Tibial nerve (tissue), 4 donors: ENCODE data around the gene DCTN1. TPM values are rescaled to one million over a fixed set of nuclear protein-coding genes. Genes with fewer than 3 reads are reported as not detected.

ENCODE experiments used
- DNase-seq, 2 donors: peaks; one replicate each; pipeline ENCODE4 v3.0.0-alpha.2; 2019; ENCODE audit warnings: low spot score in 2 of 2
- H3K27ac ChIP-seq, 4 donors: fragments of 200-600 bp; sonication (generic) in 3 of 4; one replicate each; pipeline ENCODE4 v1.5.1; 2017 to 2019; ENCODE audit warnings: mild to moderate bottlenecking in 1 of 4
- H3K27me3 ChIP-seq, 2 donors: fragments of 200-600 bp; sonication (generic) in 1 of 2; one replicate each; pipeline versions ENCODE4 v1.5.1 to v1.6.0; 2017 to 2019
- H3K36me3 ChIP-seq, 3 donors: fragments of 200-600 bp; sonication (generic); one replicate each; pipeline ENCODE4 v1.5.1; 2018 to 2019
- H3K4me1 ChIP-seq, 4 donors: fragments of 200-600 bp; sonication (generic) in 3 of 4; one replicate each; pipeline ENCODE4 v1.5.1; 2017 to 2019
- H3K4me3 ChIP-seq, 4 donors: fragments of 200-600 bp; sonication (generic) in 3 of 4; one replicate each; pipeline ENCODE4 v1.5.1; 2017 to 2019; ENCODE audit warnings: mild to moderate bottlenecking in 1 of 4, moderate library complexity in 1 of 4
- H3K9me3 ChIP-seq, 4 donors: fragments of 200-600 bp; sonication (generic) in 3 of 4; one replicate each; pipeline ENCODE4 v1.5.1; 2017 to 2019
- CTCF ChIP-seq, 5 experiments: fragments of 200-600 bp in 3 of 5; fragments of 450-650 bp in 2 of 5; sonication (generic) in 3 of 5; IDR thresholded peaks; one replicate each; pipeline ENCODE4 v1.5.1; 2016 to 2019; ENCODE audit warnings: antibody characterized with exemption in 5 of 5, mild to moderate bottlenecking in 3 of 5, moderate library complexity in 2 of 5
- EP300 ChIP-seq, 2 donors: sonication (generic); formaldehyde crosslinking; IDR thresholded peaks; one replicate each; pipeline ENCODE4 v1.6.1; 2017; ENCODE audit warnings: antibody characterized with exemption in 2 of 2, mild to moderate bottlenecking in 1 of 2
- POLR2A ChIP-seq, 2 donors: fragments of 450-650 bp; IDR thresholded peaks; one replicate each; pipeline ENCODE4 v1.6.1; 2017; ENCODE audit warnings: antibody characterized with exemption in 2 of 2, mild to moderate bottlenecking in 2 of 2, moderate library complexity in 2 of 2
- WGBS, 2 donors: methylation state at CpG; one replicate each; pipeline ENCODE4 v1.1.5; 2018; 5-methylcytosine and 5-hydroxymethylcytosine counted together
- total RNA-seq, 4 donors: library from RNA; depleted of rRNA; stranded (reverse); fragments of >200 nt; gene quantifications; one replicate each; pipeline ENCODE4 v1.1.0, GENCODE V29; 2016

Gene DCTN1
- total RNA-seq, 4 donors from 2014 or later, result 122 to 157 (median 140) TPM

- Histone ChIP-seq H3K4me3 (no peak overlapping the region), H3K27ac (no peak overlapping the region), H3K4me1 (no peaks in the 10 kb centered on the region), H3K9me3 (no peaks in the 10 kb centered on the region), H3K36me3 (peaks cover 0 to 69% (median 14%) of the 10 kb centered on the region in 3 donors), H3K27me3 (no peaks in the 10 kb centered on the region)
- DNase-seq, result no peak
- 63 to 73% methylated on average over 3 of the region's 3 CpGs for WGBS, 2 donors
- no peak for TF ChIP-seq POLR2A (IDR thresholded peaks at IDR 0.05)
- TF ChIP-seq EP300 (IDR thresholded peaks at IDR 0.05), result no peak
- no peak for TF ChIP-seq CTCF (IDR thresholded peaks at IDR 0.05)
Measured at GRCh38 chr2:74332550-74333174, 47.4 kb downstream of the DCTN1 start.

- H3K4me3 ChIP-seq, result no peak overlapping the region
- H3K27me3 ChIP-seq, result no peaks in the 10 kb centered on the region
- 71 to 77% methylated on average over 2 of the region's 2 CpGs for WGBS, 2 donors
- H3K27ac ChIP-seq, result no peak overlapping the region
- no peaks in the 10 kb centered on the region for H3K9me3 ChIP-seq
- DNase-seq, result no peak
- H3K36me3 ChIP-seq, result peaks cover 0 to 82% (median 12%) of the 10 kb centered on the region in 3 donors
- TF ChIP-seq POLR2A (IDR thresholded peaks at IDR 0.05) (no peak), EP300 (IDR thresholded peaks at IDR 0.05) (no peak), CTCF (IDR thresholded peaks at IDR 0.05) (no peak)
- no peaks in the 10 kb centered on the region for H3K4me1 ChIP-seq
Measured at GRCh38 chr2:74328573-74328972, 51.5 kb downstream of the DCTN1 start.

GRCh38 chr2:74328074-74328473 is 52.0 kb downstream of the DCTN1 start:
- H3K36me3 ChIP-seq, result peaks cover 0 to 78% (median 9%) of the 10 kb centered on the region in 3 donors
- H3K4me1 ChIP-seq, result no peaks in the 10 kb centered on the region
- no peak overlapping the region for H3K4me3 ChIP-seq
- no peaks in the 10 kb centered on the region for H3K27me3 ChIP-seq
- 54 to 76% methylated on average over 2 of the region's 2 CpGs for WGBS, 2 donors
- no peak for DNase-seq
- no peaks in the 10 kb centered on the region for H3K9me3 ChIP-seq
- TF ChIP-seq EP300 (IDR thresholded peaks at IDR 0.05), result no peak
- no peak for TF ChIP-seq POLR2A (IDR thresholded peaks at IDR 0.05)
- no peak for TF ChIP-seq CTCF (IDR thresholded peaks at IDR 0.05)
- H3K27ac ChIP-seq, result no peak overlapping the region

- Histone ChIP-seq H3K36me3 (peaks cover 0 to 73% (median 9%) of the 10 kb centered on the region in 3 donors), H3K9me3 (no peaks in the 10 kb centered on the region), H3K27me3 (no peaks in the 10 kb centered on the region), H3K4me1 (no peaks in the 10 kb centered on the region), H3K27ac (no peak overlapping the region), H3K4me3 (no peak overlapping the region)
- WGBS, 2 donors, result 67 to 85% methylated on average over 1 of the region's 1 CpG
- TF ChIP-seq CTCF (IDR thresholded peaks at IDR 0.05) (no peak), EP300 (IDR thresholded peaks at IDR 0.05) (no peak), POLR2A (IDR thresholded peaks at IDR 0.05) (no peak)
- no peak for DNase-seq
Measured at GRCh38 chr2:74327627-74328026, 52.5 kb downstream of the DCTN1 start.

- H3K27ac ChIP-seq, result no peak overlapping the region
- H3K36me3 ChIP-seq, result peaks cover 0 to 69% (median 9%) of the 10 kb centered on the region in 3 donors
- H3K4me1 ChIP-seq, result no peaks in the 10 kb centered on the region
- TF ChIP-seq POLR2A (IDR thresholded peaks at IDR 0.05), result no peak
- no peak for TF ChIP-seq CTCF (IDR thresholded peaks at IDR 0.05)
- TF ChIP-seq EP300 (IDR thresholded peaks at IDR 0.05), result no peak
- no peak for DNase-seq
- no peaks in the 10 kb centered on the region for H3K9me3 ChIP-seq
- H3K4me3 ChIP-seq, result no peak overlapping the region
- H3K27me3 ChIP-seq, result no peaks in the 10 kb centered on the region
- WGBS, 2 donors, result 54 to 60% methylated on average over 5 of the region's 5 CpGs
Measured at GRCh38 chr2:74327199-74327598, 52.9 kb downstream of the DCTN1 start.
